Osteocyte (in vitro differentiated cells): ENCODE results near the gene VAC14. TPM values are rescaled to one million over a fixed set of nuclear protein-coding genes. Genes with fewer than 3 reads are reported as not detected.

Experiments
- DNase-seq: peaks from one replicate; pipeline ENCODE4 v3.0.0; 2021; ENCODE audit warnings: mixed read lengths; ENCODE audit not compliant: unreplicated experiment; ENCODE audit errors: extremely low spot score
- H3K27ac Mint-ChIP-seq: one replicate; pipeline ENCODE4 v1.8.0; 2021; ENCODE audit warnings: mild to moderate bottlenecking, mixed read lengths; ENCODE audit not compliant: unreplicated experiment
- H3K27me3 Mint-ChIP-seq: one replicate; pipeline ENCODE4 v1.8.0; 2021; ENCODE audit warnings: mixed read lengths; ENCODE audit not compliant: unreplicated experiment
- H3K36me3 Mint-ChIP-seq: one replicate; pipeline ENCODE4 v1.8.0; 2021; ENCODE audit warnings: mixed read lengths; ENCODE audit not compliant: unreplicated experiment
- H3K4me1 Mint-ChIP-seq: one replicate; pipeline ENCODE4 v1.8.0; 2021; ENCODE audit warnings: mixed read lengths; ENCODE audit not compliant: unreplicated experiment
- H3K4me3 Mint-ChIP-seq: one replicate; pipeline ENCODE4 v1.8.0; 2021; ENCODE audit warnings: mild to moderate bottlenecking, moderate library complexity, mixed read lengths; ENCODE audit not compliant: unreplicated experiment
- H3K9me3 Mint-ChIP-seq: one replicate; pipeline ENCODE4 v1.8.0; 2021; ENCODE audit warnings: mixed read lengths; ENCODE audit not compliant: unreplicated experiment
- CTCF ChIP-seq: fragments of 200-600 bp; sonication (generic); IDR thresholded peaks from 2 replicates; pipeline ENCODE4 v1.5.0; 2021; ENCODE audit warnings: antibody characterized with exemption, mild to moderate bottlenecking, moderate library complexity
- total RNA-seq: library from RNA; stranded (reverse); gene quantifications from 2 replicates; pipeline ENCODE4 v1.2.1, GENCODE V29; 2021

The VAC14 gene
- total RNA-seq, 1 donor from 2014 or later: 44.5 TPM

GRCh38 chr16:70721202-70721963 lies 79.6 kb downstream of the VAC14 start:
- Mint-ChIP-seq H3K9me3 (peaks cover 14% of the 10 kb centered on the region), H3K4me3 (no peak overlapping the region), H3K27me3 (no peaks in the 10 kb centered on the region), H3K36me3 (peaks cover 27% of the 10 kb centered on the region), H3K27ac (no peak overlapping the region), H3K4me1 (peaks cover 18% of the 10 kb centered on the region)
- DNase-seq: no peak
- TF ChIP-seq CTCF: no peak

GRCh38 chr16:70720425-70721201 lies 80.3 kb downstream of the VAC14 start:
- H3K27me3 Mint-ChIP-seq: no peaks in the 10 kb centered on the region
- H3K36me3 Mint-ChIP-seq: peaks cover 27% of the 10 kb centered on the region
- H3K4me3 Mint-ChIP-seq: no peak overlapping the region
- peaks cover 26% of the 10 kb centered on the region for H3K4me1 Mint-ChIP-seq
- peaks cover 14% of the 10 kb centered on the region for H3K9me3 Mint-ChIP-seq
- H3K27ac Mint-ChIP-seq: no peak overlapping the region
- no peak for TF ChIP-seq CTCF
- DNase-seq: no peak

GRCh38 chr16:70717065-70717464 lies 83.9 kb downstream of the VAC14 start:
- Mint-ChIP-seq H3K36me3 (peaks cover 24% of the 10 kb centered on the region), H3K4me3 (no peak overlapping the region), H3K4me1 (peaks cover 53% of the 10 kb centered on the region), H3K27me3 (no peaks in the 10 kb centered on the region), H3K9me3 (peaks cover 14% of the 10 kb centered on the region), H3K27ac (peak overlapping the region; percentile 97)
- no peak for TF ChIP-seq CTCF
- DNase-seq: no peak

GRCh38 chr16:70715860-70716357 lies 85.0 kb downstream of the VAC14 start:
- Mint-ChIP-seq H3K36me3 (peaks cover 21% of the 10 kb centered on the region), H3K9me3 (peaks cover 14% of the 10 kb centered on the region), H3K27me3 (no peaks in the 10 kb centered on the region), H3K27ac (peak overlapping the region; percentile 97), H3K4me1 (peaks cover 57% of the 10 kb centered on the region), H3K4me3 (peak overlapping the region; percentile 8)
- DNase-seq: no peak
- no peak for TF ChIP-seq CTCF
